Omental fat pad (tissue), 4 donors: ENCODE data around the gene RRAS. TPM values are rescaled to one million over a fixed set of nuclear protein-coding genes. Genes with fewer than 3 reads are reported as not detected.

Source experiments
- ATAC-seq: fragments of 150-250 bp; one replicate; pipeline ENCODE4 v1.9.1; 2016; ENCODE audit warnings: mild to moderate bottlenecking, moderate library complexity; ENCODE audit not compliant: low FRiP score
- DNase-seq: peaks from one replicate; pipeline ENCODE4 v3.0.0-alpha.2; 2019; ENCODE audit warnings: low spot score
- CTCF ChIP-seq, 3 donors: fragments of 450-650 bp; IDR thresholded peaks; one replicate each; pipeline ENCODE4 v1.5.1; 2016 to 2017; ENCODE audit warnings: antibody characterized with exemption in 3 of 3, mild to moderate bottlenecking in 3 of 3, moderate library complexity in 2 of 3
- total RNA-seq, 4 donors: library from RNA; depleted of rRNA; stranded (reverse); fragments of >200 nt; gene quantifications; one replicate each; pipeline ENCODE4 v1.1.0, GENCODE V29; 2016

The RRAS gene
- total RNA-seq, 4 donors from 2014 or later = 72.2 to 91.0 (median 76.8) TPM

- no peak for TF ChIP-seq CTCF (IDR thresholded peaks at IDR 0.05)
- ATAC-seq (no peak), DNase-seq (no peak)
Measured at GRCh38 chr19:49597703-49597974, 42.3 kb downstream of the RRAS start.

- no peak for ATAC-seq
- no peak for DNase-seq
- no peak for TF ChIP-seq CTCF (IDR thresholded peaks at IDR 0.05)
Measured at GRCh38 chr19:49596954-49597702, 42.8 kb downstream of the RRAS start.

- DNase-seq = no peak
- no peak for TF ChIP-seq CTCF (IDR thresholded peaks at IDR 0.05)
- ATAC-seq = no peak
Measured at GRCh38 chr19:49596407-49596806, 43.5 kb downstream of the RRAS start.

GRCh38 chr19:49595819-49596404 lies 44.0 kb downstream of the RRAS start:
- ATAC-seq = no peak
- DNase-seq = no peak
- TF ChIP-seq CTCF (IDR thresholded peaks at IDR 0.05) = no peak

GRCh38 chr19:49594993-49595818 lies 44.7 kb downstream of the RRAS start:
- TF ChIP-seq CTCF (IDR thresholded peaks at IDR 0.05) = no peak
- DNase-seq (no peak), ATAC-seq (no peak)

- no peak for DNase-seq
Measured at GRCh38 chr19:49594157-49594992, 45.6 kb downstream of the RRAS start.

More at GRCh38 chr19:49594157-49594992, 45.6 kb downstream of the RRAS start:
- ATAC-seq = no peak
- no peak for TF ChIP-seq CTCF (IDR thresholded peaks at IDR 0.05)
